IMR-90 (cell line): ENCODE measurements around the gene MCTP1. TPM values are rescaled to one million over a fixed set of nuclear protein-coding genes. Genes with fewer than 3 reads are reported as not detected.

Experiments
- ATAC-seq: fragments of 200-7000 bp; cut with Tn5 transposase; 2 replicates; pipeline ENCODE4 v1.9.1; 2020; ENCODE audit warnings: low read depth, mild to moderate bottlenecking, moderate library complexity
- BruUV-seq: library from RNA; stranded (reverse); fragments of 400-500 nt; replicated peaks from 2 replicates; lab custom pipeline; 2021; lab: Mats Ljungman, UMichigan
- CTCF ChIA-PET: fragments of 300-600 bp; formaldehyde crosslinking; extraction: SDS; loops from one replicate; lab custom pipeline; 2021; ENCODE audit warnings: antibody characterized with exemption; lab: Yijun Ruan, JAX
- POLR2A ChIA-PET: fragments of 300-600 bp; sonication (Branson Sonifier 250); formaldehyde crosslinking; loops from one replicate; lab custom pipeline; 2022; ENCODE audit warnings: antibody characterized with exemption; ENCODE audit not compliant: unreplicated experiment; lab: Charles Lee
- DNase-seq: peaks from one replicate; pipeline ENCODE4 v3.0.0; 2013
- H2AFZ ChIP-seq: replicated peaks from 2 replicates; pipeline ENCODE3; 2013; ENCODE audit warnings: low read length, mild to moderate bottlenecking; ENCODE audit not compliant: poor library complexity
- H2AK5ac ChIP-seq: 2 replicates; pipeline ENCODE4 v1.6.1; 2013; ENCODE audit warnings: low read depth, low read length, inconsistent platforms
- H2AK9ac ChIP-seq: replicated peaks from 2 replicates; pipeline ENCODE3; 2013; ENCODE audit warnings: mild to moderate bottlenecking, low read depth, low read length, moderate library complexity; ENCODE audit not compliant: poor library complexity
- H2BK120ac ChIP-seq: 2 replicates; pipeline ENCODE4 v1.6.1; 2013; ENCODE audit warnings: low read depth, low read length, inconsistent platforms
- H2BK15ac ChIP-seq: 3 replicates; pipeline ENCODE4 v1.6.1; 2013; ENCODE audit warnings: low read depth, low read length, inconsistent platforms
- H2BK20ac ChIP-seq: 2 replicates; pipeline ENCODE4 v1.6.1; 2013; ENCODE audit warnings: low read depth, mild to moderate bottlenecking, inconsistent platforms, low read length, moderate library complexity
- H2BK5ac ChIP-seq: 2 replicates; pipeline ENCODE4 v1.6.1; 2013; ENCODE audit warnings: mild to moderate bottlenecking, low read depth, low read length, inconsistent platforms; ENCODE audit not compliant: poor library complexity, severe bottlenecking
- H3K14ac ChIP-seq: replicated peaks from 2 replicates; pipeline ENCODE4 v1.6.1; 2013; ENCODE audit warnings: low read depth, low read length, inconsistent platforms
- H3K18ac ChIP-seq: 2 replicates; pipeline ENCODE4 v1.6.1; 2013; ENCODE audit warnings: low read depth, low read length, control low read depth
- H3K23ac ChIP-seq: 2 replicates; pipeline ENCODE4 v1.6.1; 2013; ENCODE audit warnings: low read depth, low read length, inconsistent platforms
- H3K27ac ChIP-seq: 2 replicates; pipeline ENCODE4 v1.5.1; 2013; ENCODE audit warnings: mild to moderate bottlenecking, control low read depth, low read length; ENCODE audit not compliant: insufficient read depth
- H3K27me3 ChIP-seq: 2 replicates; pipeline ENCODE4 v1.6.1; 2013; ENCODE audit warnings: low read length; ENCODE audit not compliant: control insufficient read depth, insufficient read depth
- H3K36me3 ChIP-seq: 2 replicates; pipeline ENCODE4 v1.6.1; 2013; ENCODE audit warnings: low read length, mixed read lengths; ENCODE audit not compliant: control insufficient read depth, insufficient read depth
- H3K4ac ChIP-seq: 2 replicates; pipeline ENCODE4 v1.6.1; 2013; ENCODE audit warnings: low read depth, low read length, inconsistent platforms
- H3K4me1 ChIP-seq: 2 replicates; pipeline ENCODE4 v1.6.1; 2013; ENCODE audit warnings: low read length, mixed read lengths; ENCODE audit not compliant: control insufficient read depth, insufficient read depth
- H3K4me2 ChIP-seq: 2 replicates; pipeline ENCODE4 v1.6.1; 2013; ENCODE audit warnings: low read depth, mild to moderate bottlenecking, control low read depth, low read length, moderate library complexity
- H3K4me3 ChIP-seq: 2 replicates; pipeline ENCODE4 v1.5.1; 2013; ENCODE audit warnings: low read depth, mild to moderate bottlenecking, control low read depth, low read length, moderate library complexity; ENCODE audit not compliant: insufficient read depth
- H3K56ac ChIP-seq: 2 replicates; pipeline ENCODE4 v1.6.1; 2013; ENCODE audit warnings: low read length, inconsistent platforms; ENCODE audit not compliant: insufficient read depth; ENCODE audit errors: extremely low read depth
- H3K79me1 ChIP-seq, 2 experiments: 2 replicates each; pipeline ENCODE4 v1.6.1; 2013; ENCODE audit warnings: low read length in 2 of 2, inconsistent platforms in 1 of 2, low read depth in 1 of 2
- H3K9ac ChIP-seq: 2 replicates; pipeline ENCODE4 v1.6.1; 2013; ENCODE audit warnings: low read depth, low read length, control low read depth
- H3K9me1 ChIP-seq: 2 replicates; pipeline ENCODE4 v1.6.1; 2013; ENCODE audit warnings: low read length, inconsistent platforms; ENCODE audit not compliant: insufficient read depth
- H3K9me3 ChIP-seq: 2 replicates; pipeline ENCODE4 v1.6.1; 2013; ENCODE audit warnings: low read length; ENCODE audit not compliant: control insufficient read depth, insufficient read depth
- H4K20me1 ChIP-seq: 2 replicates; pipeline ENCODE4 v1.6.1; 2013; ENCODE audit warnings: low read length, inconsistent platforms; ENCODE audit not compliant: insufficient read depth
- H4K5ac ChIP-seq: 2 replicates; pipeline ENCODE4 v1.6.1; 2013; ENCODE audit warnings: mild to moderate bottlenecking, low read depth, low read length, control low read depth
- H4K8ac ChIP-seq, 2 experiments: 2 replicates each; pipeline ENCODE4 v1.6.1; 2013; ENCODE audit warnings: low read depth in 2 of 2, low read length in 2 of 2, control low read depth in 1 of 2, inconsistent platforms in 1 of 2
- H4K91ac ChIP-seq: 2 replicates; pipeline ENCODE4 v1.6.1; 2013; ENCODE audit warnings: low read depth, low read length, inconsistent platforms; ENCODE audit not compliant: insufficient read depth
- BHLHE40 ChIP-seq: fragments of 150-350 bp; IDR thresholded peaks from 2 replicates; pipeline ENCODE4 v1.6.1; 2016; ENCODE audit warnings: mild to moderate bottlenecking, low read depth, low read length
- CEBPB ChIP-seq: IDR thresholded peaks from 2 replicates; pipeline ENCODE4 v1.6.1; 2012; ENCODE audit warnings: low read depth, low read length, improper control_type of control experiment
- CHD1 ChIP-seq: IDR thresholded peaks from 2 replicates; pipeline ENCODE4 v1.6.1; 2012; ENCODE audit warnings: low read depth, low read length, improper control_type of control experiment
- CTCF ChIP-seq: conservative IDR thresholded peaks from 2 replicates; pipeline ENCODE4 v1.5.1; 2012; ENCODE audit warnings: mild to moderate bottlenecking, low read depth, low read length, improper control_type of control experiment
- ELK1 ChIP-seq: fragments of 150-350 bp; IDR thresholded peaks from 2 replicates; pipeline ENCODE4 v1.6.1; 2016; ENCODE audit warnings: low read depth, mild to moderate bottlenecking, low read length, moderate library complexity, borderline replicate concordance
- FOS ChIP-seq: fragments of 150-350 bp; IDR thresholded peaks from 2 replicates; pipeline ENCODE4 v1.6.1; 2016; ENCODE audit warnings: low read depth, low read length
- MAFK ChIP-seq: IDR thresholded peaks from 2 replicates; pipeline ENCODE4 v1.6.1; 2012; ENCODE audit warnings: low read depth, low read length, improper control_type of control experiment
- MAZ ChIP-seq: IDR thresholded peaks from 2 replicates; pipeline ENCODE4 v1.6.1; 2012; ENCODE audit warnings: low read depth, mild to moderate bottlenecking, low read length, improper control_type of control experiment, moderate library complexity, borderline replicate concordance
- MXI1 ChIP-seq: IDR thresholded peaks from 2 replicates; pipeline ENCODE4 v1.6.1; 2012; ENCODE audit warnings: low read depth, mild to moderate bottlenecking, low read length, moderate library complexity, borderline replicate concordance
- NFE2L2 ChIP-seq: fragments of 150-350 bp; IDR thresholded peaks from 2 replicates; pipeline ENCODE4 v1.6.1; 2016; ENCODE audit warnings: low read depth, mild to moderate bottlenecking, low read length
- POLR2A ChIP-seq: IDR thresholded peaks from 2 replicates; pipeline ENCODE4 v1.6.1; 2012; ENCODE audit warnings: mild to moderate bottlenecking, low read depth, low read length
- RAD21 ChIP-seq: IDR thresholded peaks from 2 replicates; pipeline ENCODE4 v1.6.1; 2012; ENCODE audit warnings: low read length, improper control_type of control experiment
- RCOR1 ChIP-seq: IDR thresholded peaks from 2 replicates; pipeline ENCODE4 v1.6.1; 2012; ENCODE audit warnings: mild to moderate bottlenecking, low read length, improper control_type of control experiment; ENCODE audit not compliant: insufficient replicate concordance
- RFX5 ChIP-seq: IDR thresholded peaks from 2 replicates; pipeline ENCODE4 v1.8.0; 2012; ENCODE audit warnings: low read depth, mild to moderate bottlenecking, low read length, moderate library complexity
- SMC3 ChIP-seq: fragments of 150-350 bp; IDR thresholded peaks from 2 replicates; pipeline ENCODE4 v1.6.1; 2016; ENCODE audit warnings: low read depth, mild to moderate bottlenecking, antibody characterized with exemption, low read length, moderate library complexity
- WGBS, 2 experiments: methylation state at CpG; one replicate each; pipeline versions ENCODE4 v1.1.5 to v1.1.7; 2013; ENCODE audit warnings: missing lambda C conversion rate in 2 of 2; ENCODE audit not compliant: insufficient read length in 1 of 2; ENCODE audit errors: extremely low coverage in 2 of 2; 5-methylcytosine and 5-hydroxymethylcytosine counted together
- dilution Hi-C: fragments of 300-500 bp; cut with HindIII; formaldehyde crosslinking; loops from one replicate; pipeline ENCODE4 v1.14.3; 2018; ENCODE audit warnings: low sequenced_read_pairs; ENCODE audit not compliant: unreplicated experiment
- in situ Hi-C: fragments of 300-500 bp; cut with MboI; formaldehyde crosslinking; loops from 3 replicates; pipeline ENCODE4 v1.14.3; 2019; ENCODE audit warnings: low sequenced_read_pairs, inconsistent platforms, mixed read lengths
- intact Hi-C: fragments of 100-400 bp; cut with micrococcal nuclease; formaldehyde crosslinking; loops from 2 replicates; pipeline ENCODE4 v1.10.0; 2022
- polyA plus RNA-seq, 3 experiments: library from polyadenylated mRNA; depleted of rRNA; stranded (reverse); fragments of >200 nt; gene quantifications; 2 replicates each; pipeline ENCODE4 v1.2.3, GENCODE V29; 2012; ENCODE audit warnings: low replicate concordance in 1 of 3
- total RNA-seq: library from RNA; depleted of rRNA; stranded (reverse); fragments of >200 nt; gene quantifications from 2 replicates; pipeline ENCODE4 v1.2.3, GENCODE V29; 2012
- TF ChIP-seq, protein P1 (sequence below): fragments of 150-350 bp; IDR thresholded peaks from 2 replicates; pipeline ENCODE4 v1.6.1; 2017; ENCODE audit warnings: mild to moderate bottlenecking, antibody characterized with exemption, low read length, low read depth

MCTP1 gene
- total and polyA plus RNA-seq, 2 of the 4 experiments (the other 2 are of a cell fraction), result 0.21 TPM; not detected in 1

DNA sequence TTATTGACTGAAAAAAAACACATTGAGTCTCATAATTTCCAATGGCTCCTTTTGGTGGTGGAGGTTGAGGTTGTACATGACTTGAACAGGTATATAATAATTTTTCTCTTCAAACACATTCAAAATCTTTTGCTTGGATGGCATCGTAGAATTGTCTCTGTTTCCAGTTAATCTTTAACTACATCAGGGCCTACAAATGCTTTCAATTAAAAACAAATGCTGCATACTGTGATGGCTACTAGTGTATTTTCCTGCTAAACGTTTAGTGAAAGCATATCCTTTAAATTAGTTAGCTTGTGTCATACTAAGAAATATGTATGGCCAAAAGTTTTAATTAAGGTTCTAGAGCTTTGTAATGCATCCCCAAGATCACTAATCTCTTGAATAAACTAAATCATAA lies 352.6 kb downstream of the MCTP1 start:
- Histone ChIP-seq H3K9me1 (no peaks in the 10 kb centered on the region), H4K5ac (no peak overlapping the region), H2BK120ac (no peak overlapping the region), H2BK5ac (no peak overlapping the region), H3K79me1 (no peaks in the 10 kb centered on the region), H4K20me1 (no peaks in the 10 kb centered on the region), H2AFZ (no peak overlapping the region), H2BK15ac (no peak overlapping the region), H3K9me3 (no peaks in the 10 kb centered on the region), H3K4me2 (no peak overlapping the region), H3K18ac (no peak overlapping the region), H3K4me1 (no peaks in the 10 kb centered on the region), H2AK9ac (no peak overlapping the region), H3K23ac (no peak overlapping the region), H3K14ac (no peak overlapping the region), H4K8ac (no peak overlapping the region), H3K27ac (no peak overlapping the region), H4K91ac (no peak overlapping the region), H2BK20ac (no peak overlapping the region), H3K4me3 (no peak overlapping the region), H3K56ac (no peak overlapping the region), H2AK5ac (no peak overlapping the region), H3K9ac (no peak overlapping the region), H3K36me3 (no peaks in the 10 kb centered on the region), H3K27me3 (0 out of 2 replicates have a peak, but pooled peaks cover 1% of the 10 kb centered on the region), H3K4ac (no peak overlapping the region)
- intact Hi-C loops (no loop called here), in situ Hi-C loops (no loop called here), dilution Hi-C loops (no loop called here)
- TF ChIP-seq FOS (no peak), MAZ (no peak), POLR2A (no peak), ELK1 (no peak), CEBPB (no peak), MXI1 (no peak), MAFK (no peak), BHLHE40 (no peak), NFE2L2 (no peak), CTCF (no peak), RFX5 (no peak), RCOR1 (no peak), CHD1 (no peak), SMC3 (no peak), RAD21 (no peak)
- TF ChIP-seq, protein P1, sequence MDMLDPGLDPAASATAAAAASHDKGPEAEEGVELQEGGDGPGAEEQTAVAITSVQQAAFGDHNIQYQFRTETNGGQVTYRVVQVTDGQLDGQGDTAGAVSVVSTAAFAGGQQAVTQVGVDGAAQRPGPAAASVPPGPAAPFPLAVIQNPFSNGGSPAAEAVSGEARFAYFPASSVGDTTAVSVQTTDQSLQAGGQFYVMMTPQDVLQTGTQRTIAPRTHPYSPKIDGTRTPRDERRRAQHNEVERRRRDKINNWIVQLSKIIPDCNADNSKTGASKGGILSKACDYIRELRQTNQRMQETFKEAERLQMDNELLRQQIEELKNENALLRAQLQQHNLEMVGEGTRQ, result no peak
- no CpG with 5 or more reads among the region's 2 CpGs for whole genome bisulfite sequencing, 2 experiments
- CTCF ChIA-PET, result no interaction called here
- no peak for DNase-seq
- POLR2A ChIA-PET, result no interaction called here
- ATAC-seq, result no peak
- BruUV-seq, result no TSS peak
